ENCODE results near the gene AIDA. TPM values are rescaled to one million over a fixed set of nuclear protein-coding genes. Genes with fewer than 3 reads are reported as not detected.

The AIDA gene
- total and polyA plus RNA-seq, 2 experiments from 2014 or later, result 51.1 to 103 TPM

- H3K27ac Mint-ChIP-seq, result no peak overlapping the region
These were observed 85.1 kb downstream of the AIDA start for GRCh38 chr1:222627232-222627631.

DNA sequence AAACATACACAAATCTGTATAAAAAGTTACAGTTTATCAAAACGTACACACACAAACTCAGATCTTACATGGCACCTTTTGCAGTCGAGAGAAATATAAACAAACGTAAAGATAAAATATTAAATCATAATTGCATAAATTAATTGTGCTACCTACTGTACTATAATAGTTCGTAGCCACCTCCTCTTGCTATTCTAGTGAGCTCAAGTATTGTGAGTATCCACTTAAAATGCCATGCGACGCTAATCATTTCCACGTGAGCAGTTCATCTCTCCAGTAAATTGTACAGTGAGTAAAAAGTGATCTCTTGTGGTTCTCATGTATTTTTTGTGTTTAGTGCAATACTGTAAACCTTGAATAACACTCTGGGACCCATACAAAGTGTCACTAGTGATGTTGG, 88.1 kb downstream of the AIDA start:
- no peak overlapping the region for H3K27ac Mint-ChIP-seq
- H3K36me3 ChIP-seq (ENCODE audit: insufficient read depth), result peaks cover 33% of the 10 kb centered on the region
- no peak for TF ChIP-seq JUNB (IDR thresholded peaks at IDR 0.05; ENCODE audit: unreplicated experiment)
- TF ChIP-seq, protein P1, sequence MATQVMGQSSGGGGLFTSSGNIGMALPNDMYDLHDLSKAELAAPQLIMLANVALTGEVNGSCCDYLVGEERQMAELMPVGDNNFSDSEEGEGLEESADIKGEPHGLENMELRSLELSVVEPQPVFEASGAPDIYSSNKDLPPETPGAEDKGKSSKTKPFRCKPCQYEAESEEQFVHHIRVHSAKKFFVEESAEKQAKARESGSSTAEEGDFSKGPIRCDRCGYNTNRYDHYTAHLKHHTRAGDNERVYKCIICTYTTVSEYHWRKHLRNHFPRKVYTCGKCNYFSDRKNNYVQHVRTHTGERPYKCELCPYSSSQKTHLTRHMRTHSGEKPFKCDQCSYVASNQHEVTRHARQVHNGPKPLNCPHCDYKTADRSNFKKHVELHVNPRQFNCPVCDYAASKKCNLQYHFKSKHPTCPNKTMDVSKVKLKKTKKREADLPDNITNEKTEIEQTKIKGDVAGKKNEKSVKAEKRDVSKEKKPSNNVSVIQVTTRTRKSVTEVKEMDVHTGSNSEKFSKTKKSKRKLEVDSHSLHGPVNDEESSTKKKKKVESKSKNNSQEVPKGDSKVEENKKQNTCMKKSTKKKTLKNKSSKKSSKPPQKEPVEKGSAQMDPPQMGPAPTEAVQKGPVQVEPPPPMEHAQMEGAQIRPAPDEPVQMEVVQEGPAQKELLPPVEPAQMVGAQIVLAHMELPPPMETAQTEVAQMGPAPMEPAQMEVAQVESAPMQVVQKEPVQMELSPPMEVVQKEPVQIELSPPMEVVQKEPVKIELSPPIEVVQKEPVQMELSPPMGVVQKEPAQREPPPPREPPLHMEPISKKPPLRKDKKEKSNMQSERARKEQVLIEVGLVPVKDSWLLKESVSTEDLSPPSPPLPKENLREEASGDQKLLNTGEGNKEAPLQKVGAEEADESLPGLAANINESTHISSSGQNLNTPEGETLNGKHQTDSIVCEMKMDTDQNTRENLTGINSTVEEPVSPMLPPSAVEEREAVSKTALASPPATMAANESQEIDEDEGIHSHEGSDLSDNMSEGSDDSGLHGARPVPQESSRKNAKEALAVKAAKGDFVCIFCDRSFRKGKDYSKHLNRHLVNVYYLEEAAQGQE (IDR thresholded peaks at IDR 0.05; ENCODE audit: unreplicated experiment), result no peak
- no peak for TF ChIP-seq NANOG (IDR thresholded peaks at IDR 0.05; ENCODE audit: borderline replicate concordance)
- TF ChIP-seq STAT1 (IDR thresholded peaks at IDR 0.05; ENCODE audit: unreplicated experiment), result no peak
- TF ChIP-seq CTCF (conservative IDR thresholded peaks at IDR 0.05; ENCODE audit: low read depth in 2 of 2), result no peak
- TF ChIP-seq ZNF331 (CRISPR knock-in tag; IDR thresholded peaks at IDR 0.05; ENCODE audit: low read depth), result no peak
- TF ChIP-seq CREB1 (CRISPR knock-in tag; IDR thresholded peaks at IDR 0.05; ENCODE audit: low read depth), result no peak
- TF ChIP-seq ZNF114 (CRISPR knock-in tag; IDR thresholded peaks at IDR 0.05), result no peak
- TF ChIP-seq POLR2AphosphoS5 (IDR thresholded peaks at IDR 0.05; ENCODE audit: low read depth), result no peak
- H3K79me2 ChIP-seq (replicated peaks; ENCODE audit: insufficient read depth), result peaks cover 33% of the 10 kb centered on the region
- H2AFZ ChIP-seq, result no peak overlapping the region
- H3K4me3 Mint-ChIP-seq, result no peak overlapping the region
- H3K9me2 ChIP-seq (ENCODE audit: insufficient read depth), result no peaks in the 10 kb centered on the region
- H3K4me3 ChIP-seq, result no peak overlapping the region
- H3K4me1 Mint-ChIP-seq, result peaks cover 8% of the 10 kb centered on the region
- no peaks in the 10 kb centered on the region for H3K27me3 ChIP-seq (ENCODE audit: insufficient read depth)
- DNase-seq (ENCODE audit: low spot score) (no peak), ATAC-seq (no peak)
- H3K4me1 ChIP-seq (ENCODE audit: insufficient read depth), result peaks cover 7% of the 10 kb centered on the region
- no peak overlapping the region for H3K27ac ChIP-seq (ENCODE audit: low read depth)
- H3K36me3 Mint-ChIP-seq (ENCODE audit: low read depth), result peaks cover 48% of the 10 kb centered on the region
- no peaks in the 10 kb centered on the region for H3K9me3 Mint-ChIP-seq
- no peak overlapping the region for H3K4me2 ChIP-seq
- H4K20me1 ChIP-seq (replicated peaks; ENCODE audit: insufficient read depth), result peaks cover 17% of the 10 kb centered on the region
- H3K27me3 Mint-ChIP-seq (ENCODE audit: insufficient read depth, low read depth, poor library complexity), result no peaks in the 10 kb centered on the region
- peaks cover 1% of the 10 kb centered on the region; the same call in 1 of the 2 replicates for H3F3A ChIP-seq (replicated peaks; ENCODE audit: low read depth)

More at GRCh38 chr1:222627232-222627631, 85.1 kb downstream of the AIDA start:
- ATAC-seq, result no peak
- no peak overlapping the region for H3K4me2 ChIP-seq
- TF ChIP-seq STAT1 (IDR thresholded peaks at IDR 0.05; ENCODE audit: unreplicated experiment) (no peak), POLR2AphosphoS5 (IDR thresholded peaks at IDR 0.05; ENCODE audit: low read depth) (no peak), CREB1 (CRISPR knock-in tag; IDR thresholded peaks at IDR 0.05; ENCODE audit: low read depth) (no peak), ZNF114 (CRISPR knock-in tag; IDR thresholded peaks at IDR 0.05) (no peak)
- Mint-ChIP-seq H3K9me3 (no peaks in the 10 kb centered on the region), H3K4me1 (no peaks in the 10 kb centered on the region), H3K36me3 (ENCODE audit: low read depth) (peaks cover 52% of the 10 kb centered on the region), H3K27me3 (ENCODE audit: insufficient read depth, low read depth, poor library complexity) (no peaks in the 10 kb centered on the region), H3K4me3 (no peak overlapping the region)
- no peak for DNase-seq (ENCODE audit: low spot score)
- H3K4me1 ChIP-seq (ENCODE audit: insufficient read depth), result no peaks in the 10 kb centered on the region
- H3K27ac ChIP-seq (ENCODE audit: low read depth), result no peak overlapping the region
- H3K79me2 ChIP-seq (replicated peaks; ENCODE audit: insufficient read depth), result peaks cover 6% of the 10 kb centered on the region; the same call in 1 of the 2 replicates
- no peaks in the 10 kb centered on the region for H3F3A ChIP-seq (replicated peaks; ENCODE audit: low read depth)
- H3K9me2 ChIP-seq (ENCODE audit: insufficient read depth), result no peaks in the 10 kb centered on the region
- H4K20me1 ChIP-seq (replicated peaks; ENCODE audit: insufficient read depth), result peaks cover 12% of the 10 kb centered on the region
- no peak overlapping the region for H2AFZ ChIP-seq
- H3K4me3 ChIP-seq, result no peak overlapping the region
- peaks cover 46% of the 10 kb centered on the region for H3K36me3 ChIP-seq (ENCODE audit: insufficient read depth)
- H3K27me3 ChIP-seq (ENCODE audit: insufficient read depth), result no peaks in the 10 kb centered on the region

Data from GM23338 (cell line).